Adrenal gland (tissue), 12 donors: ENCODE measurements around the gene ASIC3. TPM values are rescaled to one million over a fixed set of nuclear protein-coding genes. Genes with fewer than 3 reads are reported as not detected.
A peak's percentile ranks its signal among the peaks of the same experiment; 100 is the strongest.

ENCODE experiments used
- DNase-seq, 7 donors: peaks; one replicate each; pipeline ENCODE4 v3.0.0-alpha.2; 2019 to 2020
- H3K27ac ChIP-seq, 5 donors: fragments of 200-600 bp; sonication (generic) in 4 of 5; 1 replicate in 3 of 5; 2 replicates in 2 of 5; pipeline versions ENCODE4 v1.5.1 to v1.8.0; 2016 to 2020; ENCODE audit warnings: mild to moderate bottlenecking in 1 of 5
- H3K27me3 ChIP-seq: fragments of 200-600 bp; 2 replicates; pipeline ENCODE4 v1.8.0; 2021
- H3K36me3 ChIP-seq, 2 donors: fragments of 200-600 bp; replicated peaks in 1 of 2; 1 replicate in 1 of 2; 2 replicates in 1 of 2; pipeline versions ENCODE4 v1.5.1 to v1.8.0; 2018 to 2022
- H3K4me1 ChIP-seq, 2 donors: fragments of 200-600 bp; replicated peaks in 1 of 2; 1 replicate in 1 of 2; 2 replicates in 1 of 2; pipeline versions ENCODE4 v1.5.1 to v1.8.0; 2018 to 2021
- H3K4me3 ChIP-seq, 4 donors: fragments of 200-600 bp; sonication (generic) in 3 of 4; one replicate each; pipeline ENCODE4 v1.5.1; 2016 to 2018
- H3K9me3 ChIP-seq, 3 donors: fragments of 200-600 bp; sonication (generic) in 1 of 3; replicated peaks in 1 of 3; 1 replicate in 2 of 3; 2 replicates in 1 of 3; pipeline versions ENCODE4 v1.5.1 to v1.8.0; 2016 to 2021
- POLR2A ChIP-seq, 2 donors: fragments of 450-650 bp; IDR thresholded peaks; one replicate each; pipeline ENCODE4 v1.6.1; 2017; ENCODE audit warnings: antibody characterized with exemption in 2 of 2, mild to moderate bottlenecking in 2 of 2, moderate library complexity in 1 of 2
- WGBS, 4 donors: extraction: QIAGEN DNeasy Blood & Tissue Kit in 2 of 4; methylation state at CpG; one replicate each; pipeline versions ENCODE4 v1.1.5 to v1.1.7; 2013 to 2017; 5-methylcytosine and 5-hydroxymethylcytosine counted together
- intact Hi-C, 2 donors: fragments of 100-400 bp; cut with DNase I; formaldehyde crosslinking; loops; one replicate each; pipeline versions ENCODE4 v1.14.1 to v1.15.0; 2022 to 2023
- polyA plus RNA-seq, 3 donors: library from polyadenylated mRNA; stranded (reverse); fragments of 200-250 nt in 2 of 3; fragments of 350-450 nt in 1 of 3; fragmentation: Illumina TruSeq in 1 of 3; extraction: RNeasy Lipid Tissue Mini Kit (QIAGEN cat#74804) in 1 of 3; gene quantifications; one replicate each; pipeline ENCODE4 v1.2.3, GENCODE V29; 2013 to 2014
- total RNA-seq, 9 donors: library from RNA; depleted of rRNA in 4 of 9; stranded (reverse); fragments of >200 nt in 4 of 9; fragments of 120-200 nt in 1 of 9; fragmentation: NEBNext Ultra II Directional in 1 of 9; extraction: Animal tissue kit (Norgen Biotek cat#: 25700) in 1 of 9; gene quantifications; one replicate each; pipeline versions ENCODE4 v1.1.0 to v1.2.4, GENCODE V29; 2013 to 2023
- TF ChIP-seq, protein P1 (sequence below), 6 experiments: fragments of 450-650 bp in 4 of 6; fragments of 200-600 bp in 2 of 6; sonication (generic) in 1 of 6; IDR thresholded peaks; 1 replicate in 5 of 6; 2 replicates in 1 of 6; pipeline versions ENCODE4 v1.5.1 to v1.8.0; 2016 to 2021; ENCODE audit warnings: antibody characterized with exemption in 6 of 6, mild to moderate bottlenecking in 2 of 6, moderate library complexity in 1 of 6
- donor health status: healthy with polysubstance abuse.
- donor health status: Bipolar disorder and iron deficiency.
- donor health status: DM: yes; HTN: yes; CAD: no.
- donor health status: DM: no; HTN: no; CAD: no.
- donor health status: DM: no; HTN: no; CAD: no.
- donor health status: DM: yes; HTN: yes; CAD: no.

Gene ASIC3
- total and polyA plus RNA-seq, 12 donors = 0.24 to 32.7 (median 1.3) TPM; not detected in 1

DNA sequence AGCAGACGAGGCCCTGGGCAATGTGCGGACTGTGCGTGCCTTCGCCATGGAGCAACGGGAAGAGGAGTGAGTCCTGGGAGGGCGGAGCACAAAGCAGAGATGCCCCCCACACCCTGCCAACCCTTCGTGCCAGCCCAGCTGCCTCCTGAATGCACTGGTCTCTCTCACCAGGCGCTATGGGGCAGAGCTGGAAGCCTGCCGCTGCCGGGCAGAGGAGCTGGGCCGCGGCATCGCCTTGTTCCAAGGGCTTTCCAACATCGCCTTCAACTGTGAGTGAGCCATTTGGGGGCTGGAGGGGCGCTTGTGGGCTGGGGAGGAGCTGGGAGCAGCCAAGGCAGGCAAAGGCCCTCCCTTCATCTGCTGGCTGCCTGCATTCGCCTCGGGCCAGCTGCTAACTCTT lies 12.4 kb upstream of the ASIC3 start:
- Histone ChIP-seq H3K4me1 (peaks cover 13 to 17% of the 10 kb centered on the region in 2 donors), H3K9me3 (no peaks in the 10 kb centered on the region), H3K27ac (no peak overlapping the region), H3K4me3 (no peak overlapping the region), H3K27me3 (no peaks in the 10 kb centered on the region), H3K36me3 (peaks cover 0 to 34% of the 10 kb centered on the region in 2 donors)
- intact Hi-C loops = no loop called here
- DNase-seq = no peak
- no peak for TF ChIP-seq POLR2A (IDR thresholded peaks at IDR 0.05)
- TF ChIP-seq, protein P1, sequence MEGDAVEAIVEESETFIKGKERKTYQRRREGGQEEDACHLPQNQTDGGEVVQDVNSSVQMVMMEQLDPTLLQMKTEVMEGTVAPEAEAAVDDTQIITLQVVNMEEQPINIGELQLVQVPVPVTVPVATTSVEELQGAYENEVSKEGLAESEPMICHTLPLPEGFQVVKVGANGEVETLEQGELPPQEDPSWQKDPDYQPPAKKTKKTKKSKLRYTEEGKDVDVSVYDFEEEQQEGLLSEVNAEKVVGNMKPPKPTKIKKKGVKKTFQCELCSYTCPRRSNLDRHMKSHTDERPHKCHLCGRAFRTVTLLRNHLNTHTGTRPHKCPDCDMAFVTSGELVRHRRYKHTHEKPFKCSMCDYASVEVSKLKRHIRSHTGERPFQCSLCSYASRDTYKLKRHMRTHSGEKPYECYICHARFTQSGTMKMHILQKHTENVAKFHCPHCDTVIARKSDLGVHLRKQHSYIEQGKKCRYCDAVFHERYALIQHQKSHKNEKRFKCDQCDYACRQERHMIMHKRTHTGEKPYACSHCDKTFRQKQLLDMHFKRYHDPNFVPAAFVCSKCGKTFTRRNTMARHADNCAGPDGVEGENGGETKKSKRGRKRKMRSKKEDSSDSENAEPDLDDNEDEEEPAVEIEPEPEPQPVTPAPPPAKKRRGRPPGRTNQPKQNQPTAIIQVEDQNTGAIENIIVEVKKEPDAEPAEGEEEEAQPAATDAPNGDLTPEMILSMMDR (IDR thresholded peaks at IDR 0.05) = no peak
- WGBS, 4 donors = 91 to 94% (median 93%) methylated on average over 9 to 17 of the region's 17 CpGs

DNA sequence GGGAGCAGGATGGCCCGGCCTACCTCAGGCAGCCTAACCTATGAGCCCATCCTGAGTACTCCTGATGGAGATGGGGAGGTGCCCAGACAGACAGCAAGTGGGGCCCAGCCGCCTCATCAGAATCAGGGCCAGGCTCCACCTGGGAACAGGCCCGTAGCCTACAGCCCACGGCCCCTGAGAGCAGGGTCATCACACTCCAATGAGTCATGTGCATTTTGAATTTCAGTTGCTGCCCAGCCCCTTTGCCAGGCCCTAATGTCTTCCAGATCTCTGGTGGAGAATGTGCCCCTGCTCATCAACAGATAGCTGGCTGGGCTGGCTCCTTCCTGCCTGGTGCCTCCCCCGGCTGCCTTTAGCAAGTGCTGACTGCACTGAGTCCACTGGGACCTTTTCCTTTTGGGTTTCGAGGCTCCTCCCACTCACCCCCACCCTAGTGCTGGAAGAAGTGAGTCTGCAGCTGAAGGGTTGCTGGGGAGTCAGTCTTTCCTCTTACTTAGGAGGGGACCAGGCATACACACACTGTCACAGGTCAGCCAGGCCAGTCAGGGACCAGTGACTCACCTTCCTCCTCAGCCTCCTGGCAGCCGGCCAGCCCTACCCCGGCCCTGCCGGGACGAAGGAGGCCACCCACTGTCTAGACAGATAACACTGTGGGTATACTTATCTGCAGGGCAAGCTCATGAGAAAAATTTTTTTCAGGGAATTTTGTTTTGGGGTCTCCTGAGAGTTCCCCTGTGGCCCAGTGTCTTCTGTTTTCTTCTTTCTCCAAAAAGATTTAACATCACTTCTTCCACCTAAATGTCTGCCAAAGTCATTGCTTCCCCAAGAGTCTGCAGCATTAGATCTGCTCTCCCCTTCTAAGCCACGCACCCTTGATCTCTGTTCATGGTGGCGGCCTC lies 9.1 kb upstream of the ASIC3 start:
- H3K9me3 ChIP-seq = no peaks in the 10 kb centered on the region
- peaks cover 0 to 39% of the 10 kb centered on the region in 2 donors for H3K36me3 ChIP-seq
- H3K27me3 ChIP-seq = no peaks in the 10 kb centered on the region
- TF ChIP-seq POLR2A (IDR thresholded peaks at IDR 0.05) = peak in 1 of 2 donors; percentile 75
- TF ChIP-seq, protein P1 (IDR thresholded peaks at IDR 0.05) = no peak
- intact Hi-C loops = no loop called here
- peak; percentile 91 to 97 (median 95) for DNase-seq
- 15 to 30% (median 22%) methylated on average over 8 to 12 of the region's 12 CpGs for WGBS, 4 donors
- H3K4me1 ChIP-seq = peaks cover 13 to 17% of the 10 kb centered on the region in 2 donors
- H3K4me3 ChIP-seq = no peak overlapping the region
- peak overlapping the region in 4 of 5 donors; percentile 62 to 89 (median 79) for H3K27ac ChIP-seq

DNA sequence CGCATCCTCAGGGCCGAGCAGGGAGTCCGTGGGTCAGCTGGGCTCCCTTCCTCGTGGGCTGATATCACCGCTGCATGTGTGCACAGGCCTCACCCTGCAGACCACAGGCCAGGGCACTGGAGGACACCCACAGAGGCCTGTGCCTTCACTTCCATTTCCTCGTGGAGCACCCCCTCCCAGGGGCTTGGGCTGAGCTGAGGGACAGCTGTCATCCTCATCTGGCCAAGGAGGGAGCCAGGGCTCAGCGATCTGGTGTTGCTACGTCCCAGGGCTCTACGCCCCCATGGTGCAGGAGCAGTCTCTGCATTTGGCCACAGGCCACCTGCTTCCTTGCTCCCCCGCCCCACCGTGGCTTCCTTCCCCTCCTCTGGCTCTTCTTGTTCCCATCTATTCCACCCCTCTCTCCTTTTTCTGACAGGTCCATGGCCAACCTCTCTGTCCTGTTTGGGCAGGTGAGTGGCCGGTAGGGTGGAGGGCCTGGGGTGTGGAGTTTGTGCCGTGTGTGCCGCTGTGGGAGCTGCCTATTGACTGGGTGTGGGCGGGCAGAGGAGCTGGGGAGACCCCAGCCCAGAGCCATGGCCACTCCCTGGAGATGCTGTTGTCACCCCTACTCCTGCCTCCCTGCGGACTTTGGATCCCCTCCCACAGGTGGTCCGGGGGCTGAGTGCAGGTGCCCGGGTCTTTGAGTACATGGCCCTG lies 8.3 kb upstream of the ASIC3 start:
- intact Hi-C loops = no loop called here
- Histone ChIP-seq H3K27me3 (no peaks in the 10 kb centered on the region), H3K4me3 (no peak overlapping the region), H3K36me3 (peaks cover 0 to 37% of the 10 kb centered on the region in 2 donors), H3K9me3 (no peaks in the 10 kb centered on the region), H3K27ac (peak overlapping the region in 2 of 5 donors; percentile 87 to 89), H3K4me1 (peaks cover 13 to 17% of the 10 kb centered on the region in 2 donors)
- no peak for TF ChIP-seq POLR2A (IDR thresholded peaks at IDR 0.05)
- TF ChIP-seq, protein P1 (IDR thresholded peaks at IDR 0.05) = no peak
- no peak for DNase-seq
- WGBS, 4 donors = 60 to 67% (median 64%) methylated on average over 14 to 18 of the region's 18 CpGs
